Measurements from ENCODE around the gene FIZ1.
"Not testable (repeated sequence)": the region's sequence is repeated elsewhere in the genome, so short reads cannot be mapped to it uniquely, and the experiment has no call there.

Gene FIZ1

GRCh38 chr19:55578031-55578760 is 21.1 kb downstream of the FIZ1 start:
- DNase-seq (ENCODE audit: low read depth, low spot score) = no peak

GRCh38 chr19:55576746-55577145 is 22.6 kb downstream of the FIZ1 start:
- DNase-seq (ENCODE audit: low read depth, low spot score) = no peak

GRCh38 chr19:55573929-55574328 is 25.4 kb downstream of the FIZ1 start:
- not testable (repeated sequence) for DNase-seq (ENCODE audit: low read depth, low spot score)

- DNase-seq (ENCODE audit: low read depth, low spot score) = not testable (repeated sequence)
These were observed 29.8 kb downstream of the FIZ1 start for GRCh38 chr19:55569477-55569876.

GRCh38 chr19:55567708-55568328 is 31.5 kb downstream of the FIZ1 start:
- DNase-seq (ENCODE audit: low read depth, low spot score) = no peak

- no peak for DNase-seq (ENCODE audit: low read depth, low spot score)
These were observed 32.5 kb downstream of the FIZ1 start for GRCh38 chr19:55566823-55567222.

- peak; percentile 31 for DNase-seq (ENCODE audit: low read depth, low spot score)
These were observed 36.0 kb downstream of the FIZ1 start for GRCh38 chr19:55563261-55563690.

GRCh38 chr19:55559684-55560083 is 39.6 kb downstream of the FIZ1 start:
- no peak for DNase-seq (ENCODE audit: low read depth, low spot score)

- no peak for DNase-seq (ENCODE audit: low read depth, low spot score)
These were observed 44.6 kb downstream of the FIZ1 start for GRCh38 chr19:55554741-55555152.

- DNase-seq (ENCODE audit: low read depth, low spot score) = no peak
These were observed 45.0 kb downstream of the FIZ1 start for GRCh38 chr19:55554302-55554701.

GRCh38 chr19:55553217-55554182 is 45.8 kb downstream of the FIZ1 start:
- DNase-seq (ENCODE audit: low read depth, low spot score) = no peak

- peak; percentile 29 for DNase-seq (ENCODE audit: low read depth, low spot score)
These were observed 46.7 kb downstream of the FIZ1 start for GRCh38 chr19:55552620-55553019.

GRCh38 chr19:55552206-55552605 is 47.1 kb downstream of the FIZ1 start:
- DNase-seq (ENCODE audit: low read depth, low spot score) = no peak

GRCh38 chr19:55550321-55550650 is 49.0 kb downstream of the FIZ1 start:
- no peak for DNase-seq (ENCODE audit: low read depth, low spot score)

GRCh38 chr19:55549500-55550320 is 49.6 kb downstream of the FIZ1 start:
- peak; percentile 82 for DNase-seq (ENCODE audit: low read depth, low spot score)

- DNase-seq (ENCODE audit: low read depth, low spot score) = no peak
These were observed 52.3 kb downstream of the FIZ1 start for GRCh38 chr19:55546822-55547614.

- DNase-seq (ENCODE audit: low read depth, low spot score) = no peak
These were observed 53.3 kb downstream of the FIZ1 start for GRCh38 chr19:55546011-55546410.

- no peak for DNase-seq (ENCODE audit: low read depth, low spot score)
These were observed 53.9 kb downstream of the FIZ1 start, which contains the start of gene SBK3 for GRCh38 chr19:55545443-55545842. SBK3 (minus strand) TSS chr19:55545543; CDS start chr19:55545543, 0 bp downstream.

GRCh38 chr19:55544776-55545439 is 54.4 kb downstream of the FIZ1 start:
- no peak for DNase-seq (ENCODE audit: low read depth, low spot score)

GRCh38 chr19:55544014-55544413 is 55.3 kb downstream of the FIZ1 start:
- DNase-seq (ENCODE audit: low read depth, low spot score) = no peak

All from ELF-1 (cell line).